Measurements from ENCODE around the gene PSTPIP1. TPM values are rescaled to one million over a fixed set of nuclear protein-coding genes. Genes with fewer than 3 reads are reported as not detected.

The PSTPIP1 gene
- total RNA-seq, 1 donor from 2014 or later = not detected

DNA sequence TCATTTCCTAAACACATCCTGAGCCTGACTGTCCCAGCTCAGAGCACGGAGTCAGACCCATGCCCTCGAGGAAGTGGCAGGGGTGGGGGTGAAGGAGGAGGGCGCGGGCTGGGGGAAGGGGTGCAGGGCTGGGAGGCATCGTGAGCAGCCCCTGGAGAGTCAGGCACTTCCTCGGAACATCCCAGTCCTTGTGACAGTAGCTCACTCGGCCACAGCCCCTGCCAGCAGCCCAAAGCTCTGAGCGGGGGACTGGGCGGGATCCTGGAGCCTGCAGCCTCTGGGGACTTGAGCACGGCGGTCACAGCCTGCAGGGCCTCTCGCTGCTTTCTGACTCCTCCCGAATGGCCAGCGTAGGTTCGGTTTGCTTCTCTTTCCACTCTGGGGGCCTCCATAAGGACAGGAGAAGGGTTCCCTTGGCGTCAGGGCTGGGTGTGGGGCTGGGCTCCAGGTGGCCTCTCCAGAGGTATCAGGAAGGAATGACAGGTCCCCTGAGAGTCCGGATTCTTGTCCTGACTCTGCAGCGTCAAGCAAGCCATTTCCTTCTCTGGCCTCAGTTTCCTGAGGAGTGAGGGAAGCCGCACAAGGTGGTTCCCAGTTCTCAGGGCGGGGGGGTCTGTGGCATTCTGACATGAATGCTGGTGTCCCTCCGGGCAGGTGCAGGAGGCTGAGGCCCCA, 20.9 kb downstream of the PSTPIP1 start:
- H3K27ac Mint-ChIP-seq (ENCODE audit: unreplicated experiment) = no peak overlapping the region
- no peak for DNase-seq (ENCODE audit: low read depth)
- Histone ChIP-seq H4K20me1 (ENCODE audit: insufficient read depth, low read length) (no peaks in the 10 kb centered on the region), H3K27ac (ENCODE audit: low read depth, low read length) (no peak overlapping the region), H2AFZ (ENCODE audit: low read depth, low read length) (no peak overlapping the region), H3K4me2 (ENCODE audit: low read length) (no peak overlapping the region), H3K9ac (ENCODE audit: low read length) (no peak overlapping the region), H3K27me3 (ENCODE audit: insufficient read depth, low read length) (no peaks in the 10 kb centered on the region), H3K4me1 (ENCODE audit: insufficient read depth, low read length) (peaks cover 3% of the 10 kb centered on the region), H3K9me3 (ENCODE audit: insufficient read depth, low read depth, low read length) (no peaks in the 10 kb centered on the region), H3K79me2 (ENCODE audit: insufficient read depth, low read length) (no peaks in the 10 kb centered on the region), H3K36me3 (ENCODE audit: insufficient read depth, low read length) (no peaks in the 10 kb centered on the region), H3K4me3 (ENCODE audit: insufficient read depth, low read depth, low read length) (no peak overlapping the region)
- peaks cover 8% of the 10 kb centered on the region for H3K4me1 Mint-ChIP-seq (ENCODE audit: low read depth, unreplicated experiment)
- H3K36me3 Mint-ChIP-seq (ENCODE audit: low read depth, unreplicated experiment) = peaks cover 2% of the 10 kb centered on the region
- FAIRE-seq = no peak
- no peak for TF ChIP-seq EZH2 (IDR thresholded peaks at IDR 0.05; ENCODE audit: insufficient read depth, low read length)
- TF ChIP-seq, protein P1, sequence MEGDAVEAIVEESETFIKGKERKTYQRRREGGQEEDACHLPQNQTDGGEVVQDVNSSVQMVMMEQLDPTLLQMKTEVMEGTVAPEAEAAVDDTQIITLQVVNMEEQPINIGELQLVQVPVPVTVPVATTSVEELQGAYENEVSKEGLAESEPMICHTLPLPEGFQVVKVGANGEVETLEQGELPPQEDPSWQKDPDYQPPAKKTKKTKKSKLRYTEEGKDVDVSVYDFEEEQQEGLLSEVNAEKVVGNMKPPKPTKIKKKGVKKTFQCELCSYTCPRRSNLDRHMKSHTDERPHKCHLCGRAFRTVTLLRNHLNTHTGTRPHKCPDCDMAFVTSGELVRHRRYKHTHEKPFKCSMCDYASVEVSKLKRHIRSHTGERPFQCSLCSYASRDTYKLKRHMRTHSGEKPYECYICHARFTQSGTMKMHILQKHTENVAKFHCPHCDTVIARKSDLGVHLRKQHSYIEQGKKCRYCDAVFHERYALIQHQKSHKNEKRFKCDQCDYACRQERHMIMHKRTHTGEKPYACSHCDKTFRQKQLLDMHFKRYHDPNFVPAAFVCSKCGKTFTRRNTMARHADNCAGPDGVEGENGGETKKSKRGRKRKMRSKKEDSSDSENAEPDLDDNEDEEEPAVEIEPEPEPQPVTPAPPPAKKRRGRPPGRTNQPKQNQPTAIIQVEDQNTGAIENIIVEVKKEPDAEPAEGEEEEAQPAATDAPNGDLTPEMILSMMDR (IDR thresholded peaks at IDR 0.05; ENCODE audit: insufficient read depth, low read depth, low read length) = no peak
- no peak overlapping the region for H3K4me3 Mint-ChIP-seq (ENCODE audit: unreplicated experiment)
- H3K27me3 Mint-ChIP-seq (ENCODE audit: low read depth, unreplicated experiment) = peaks cover 28% of the 10 kb centered on the region
- peaks cover 3% of the 10 kb centered on the region for H3K9me3 Mint-ChIP-seq (ENCODE audit: unreplicated experiment)

DNA sequence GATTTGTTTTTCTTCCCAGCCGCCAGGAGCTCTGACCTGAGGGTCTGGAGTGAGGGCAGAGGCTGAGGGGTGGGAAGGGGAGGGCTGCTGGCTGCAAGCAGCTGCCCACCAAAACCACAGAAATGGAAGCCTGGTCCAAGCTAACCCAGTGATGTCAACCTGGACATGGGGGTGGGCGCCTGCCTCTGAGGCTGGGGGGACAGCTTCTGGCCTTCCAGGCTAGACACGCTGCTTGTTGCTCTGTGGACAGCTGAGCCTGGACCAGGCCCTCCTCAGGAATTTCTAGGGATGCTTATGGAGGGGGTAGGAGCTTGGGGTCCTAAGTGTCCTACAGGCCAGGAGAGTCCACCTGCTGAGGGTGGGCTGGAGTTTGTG, 21.4 kb downstream of the PSTPIP1 start:
- Histone ChIP-seq H3K4me2 (ENCODE audit: low read length) (no peak overlapping the region), H3K4me1 (ENCODE audit: insufficient read depth, low read length) (peaks cover 3% of the 10 kb centered on the region), H3K36me3 (ENCODE audit: insufficient read depth, low read length) (no peaks in the 10 kb centered on the region), H3K27me3 (ENCODE audit: insufficient read depth, low read length) (no peaks in the 10 kb centered on the region), H4K20me1 (ENCODE audit: insufficient read depth, low read length) (no peaks in the 10 kb centered on the region), H3K4me3 (ENCODE audit: insufficient read depth, low read depth, low read length) (no peak overlapping the region), H3K9me3 (ENCODE audit: insufficient read depth, low read depth, low read length) (no peaks in the 10 kb centered on the region), H3K79me2 (ENCODE audit: insufficient read depth, low read length) (no peaks in the 10 kb centered on the region), H3K27ac (ENCODE audit: low read depth, low read length) (no peak overlapping the region), H3K9ac (ENCODE audit: low read length) (no peak overlapping the region), H2AFZ (ENCODE audit: low read depth, low read length) (no peak overlapping the region)
- peaks cover 8% of the 10 kb centered on the region for H3K4me1 Mint-ChIP-seq (ENCODE audit: low read depth, unreplicated experiment)
- TF ChIP-seq EZH2 (IDR thresholded peaks at IDR 0.05; ENCODE audit: insufficient read depth, low read length) = no peak
- TF ChIP-seq, protein P1 (IDR thresholded peaks at IDR 0.05; ENCODE audit: insufficient read depth, low read depth, low read length) = no peak
- no peak overlapping the region for H3K4me3 Mint-ChIP-seq (ENCODE audit: unreplicated experiment)
- H3K27me3 Mint-ChIP-seq (ENCODE audit: low read depth, unreplicated experiment) = peaks cover 27% of the 10 kb centered on the region
- H3K27ac Mint-ChIP-seq (ENCODE audit: unreplicated experiment) = no peak overlapping the region
- no peak for FAIRE-seq
- no peak for DNase-seq (ENCODE audit: low read depth)
- peaks cover 2% of the 10 kb centered on the region for H3K36me3 Mint-ChIP-seq (ENCODE audit: low read depth, unreplicated experiment)
- H3K9me3 Mint-ChIP-seq (ENCODE audit: unreplicated experiment) = peaks cover 3% of the 10 kb centered on the region

DNA sequence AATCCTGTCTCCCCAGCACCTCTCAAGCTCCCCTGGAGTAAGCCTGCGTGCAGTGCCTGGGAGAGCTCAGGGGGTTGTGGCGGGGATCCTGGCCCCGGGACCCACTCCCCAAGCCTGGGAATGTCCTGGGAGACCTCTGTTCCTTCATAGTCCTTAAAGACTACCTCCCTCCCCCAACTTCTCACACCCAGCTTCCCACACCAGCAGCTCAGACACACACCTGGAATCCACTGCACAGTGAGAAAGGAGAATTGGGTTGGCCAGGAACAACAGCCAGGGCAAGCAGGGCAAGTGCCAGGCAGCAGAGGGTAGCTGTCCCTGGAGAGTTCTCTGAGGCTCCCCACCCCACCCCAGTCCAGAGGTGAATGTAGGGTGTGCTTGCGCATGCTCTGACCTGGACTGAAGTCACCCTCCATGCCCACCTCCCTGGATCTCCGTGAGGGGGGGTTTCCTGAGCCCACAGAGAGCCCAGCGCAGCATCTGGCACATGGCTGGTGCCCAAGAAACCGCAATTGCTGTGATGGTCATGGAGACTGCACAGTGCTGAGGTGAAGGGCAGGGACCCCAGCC, 22.2 kb downstream of the PSTPIP1 start:
- FAIRE-seq = no peak

More for the DNA sequence above, 22.2 kb downstream of the PSTPIP1 start:
- Histone ChIP-seq H3K79me2 (ENCODE audit: insufficient read depth, low read length) (no peaks in the 10 kb centered on the region), H3K9me3 (ENCODE audit: insufficient read depth, low read depth, low read length) (no peaks in the 10 kb centered on the region), H3K4me2 (ENCODE audit: low read length) (no peak overlapping the region), H3K27me3 (ENCODE audit: insufficient read depth, low read length) (no peaks in the 10 kb centered on the region), H3K4me1 (ENCODE audit: insufficient read depth, low read length) (peaks cover 12% of the 10 kb centered on the region), H3K27ac (ENCODE audit: low read depth, low read length) (no peak overlapping the region), H3K4me3 (ENCODE audit: insufficient read depth, low read depth, low read length) (no peak overlapping the region), H2AFZ (ENCODE audit: low read depth, low read length) (no peak overlapping the region), H3K36me3 (ENCODE audit: insufficient read depth, low read length) (no peaks in the 10 kb centered on the region), H4K20me1 (ENCODE audit: insufficient read depth, low read length) (no peaks in the 10 kb centered on the region), H3K9ac (ENCODE audit: low read length) (no peak overlapping the region)
- H3K4me3 Mint-ChIP-seq (ENCODE audit: unreplicated experiment) = no peak overlapping the region
- peaks cover 14% of the 10 kb centered on the region for H3K4me1 Mint-ChIP-seq (ENCODE audit: low read depth, unreplicated experiment)
- peaks cover 27% of the 10 kb centered on the region for H3K27me3 Mint-ChIP-seq (ENCODE audit: low read depth, unreplicated experiment)
- TF ChIP-seq, protein P1 (IDR thresholded peaks at IDR 0.05; ENCODE audit: insufficient read depth, low read depth, low read length) = no peak
- no peak for TF ChIP-seq EZH2 (IDR thresholded peaks at IDR 0.05; ENCODE audit: insufficient read depth, low read length)
- DNase-seq (ENCODE audit: low read depth) = no peak
- peaks cover 3% of the 10 kb centered on the region for H3K9me3 Mint-ChIP-seq (ENCODE audit: unreplicated experiment)
- no peak overlapping the region for H3K27ac Mint-ChIP-seq (ENCODE audit: unreplicated experiment)
- peaks cover 2% of the 10 kb centered on the region for H3K36me3 Mint-ChIP-seq (ENCODE audit: low read depth, unreplicated experiment)
